ENCODE results near the gene FKBP3.

DNA sequence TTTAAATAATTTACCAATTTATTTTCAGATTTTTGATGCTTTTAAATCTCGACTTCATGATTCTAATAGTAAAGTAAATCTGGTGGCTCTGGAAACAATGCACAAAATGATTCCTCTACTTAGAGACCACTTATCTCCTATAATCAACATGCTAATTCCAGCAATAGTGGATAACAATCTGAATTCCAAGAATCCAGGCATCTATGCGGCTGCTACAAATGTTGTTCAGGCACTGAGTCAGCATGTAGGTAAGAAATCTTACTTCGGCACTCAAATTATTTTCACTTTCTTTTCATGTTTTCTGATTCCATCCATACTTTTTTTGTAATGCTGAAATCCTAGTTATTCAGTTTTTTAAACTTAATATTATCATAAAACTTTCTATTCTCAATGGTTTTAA, 65.9 kb downstream of the FKBP3 start:
- TF ChIP-seq, protein P1, sequence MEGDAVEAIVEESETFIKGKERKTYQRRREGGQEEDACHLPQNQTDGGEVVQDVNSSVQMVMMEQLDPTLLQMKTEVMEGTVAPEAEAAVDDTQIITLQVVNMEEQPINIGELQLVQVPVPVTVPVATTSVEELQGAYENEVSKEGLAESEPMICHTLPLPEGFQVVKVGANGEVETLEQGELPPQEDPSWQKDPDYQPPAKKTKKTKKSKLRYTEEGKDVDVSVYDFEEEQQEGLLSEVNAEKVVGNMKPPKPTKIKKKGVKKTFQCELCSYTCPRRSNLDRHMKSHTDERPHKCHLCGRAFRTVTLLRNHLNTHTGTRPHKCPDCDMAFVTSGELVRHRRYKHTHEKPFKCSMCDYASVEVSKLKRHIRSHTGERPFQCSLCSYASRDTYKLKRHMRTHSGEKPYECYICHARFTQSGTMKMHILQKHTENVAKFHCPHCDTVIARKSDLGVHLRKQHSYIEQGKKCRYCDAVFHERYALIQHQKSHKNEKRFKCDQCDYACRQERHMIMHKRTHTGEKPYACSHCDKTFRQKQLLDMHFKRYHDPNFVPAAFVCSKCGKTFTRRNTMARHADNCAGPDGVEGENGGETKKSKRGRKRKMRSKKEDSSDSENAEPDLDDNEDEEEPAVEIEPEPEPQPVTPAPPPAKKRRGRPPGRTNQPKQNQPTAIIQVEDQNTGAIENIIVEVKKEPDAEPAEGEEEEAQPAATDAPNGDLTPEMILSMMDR (conservative IDR thresholded peaks at IDR 0.05), result no peak
- TF ChIP-seq EZH2 (IDR thresholded peaks at IDR 0.05; ENCODE audit: low read depth), result no peak
